Measurements from ENCODE around the gene FARSB.

- TF ChIP-seq CTCF (IDR thresholded peaks at IDR 0.05; ENCODE audit: poor library complexity, severe bottlenecking) (no peak), POLR2AphosphoS5 (IDR thresholded peaks at IDR 0.05) (no peak), TAF1 (IDR thresholded peaks at IDR 0.05; ENCODE audit: low read depth) (no peak), EZH2 (IDR thresholded peaks at IDR 0.05; ENCODE audit: borderline replicate concordance, insufficient read depth, low read length, poor library complexity, severe bottlenecking) (no peak), SMC3 (conservative IDR thresholded peaks at IDR 0.05; ENCODE audit: poor library complexity) (no peak)
Observed at GRCh38 chr2:222615320-222615719, 40.6 kb downstream of the FARSB start.

All from neural cell (in vitro differentiated cells).